Progenitor cell of endocrine pancreas (in vitro differentiated cells): Measurements from ENCODE around the gene CACNG6. TPM values are rescaled to one million over a fixed set of nuclear protein-coding genes. Genes with fewer than 3 reads are reported as not detected.

Experiments
- DNase-seq: peaks from one replicate; pipeline ENCODE4 v3.0.0; 2021; ENCODE audit warnings: low spot score; ENCODE audit not compliant: unreplicated experiment
- H3K27ac Mint-ChIP-seq: 2 replicates; pipeline ENCODE4 v1.8.0; 2021; ENCODE audit warnings: mild to moderate bottlenecking, moderate library complexity, mixed read lengths
- H3K27me3 Mint-ChIP-seq: 2 replicates; pipeline ENCODE4 v1.8.0; 2021; ENCODE audit warnings: mixed read lengths
- H3K36me3 Mint-ChIP-seq: 2 replicates; pipeline ENCODE4 v1.8.0; 2022; ENCODE audit warnings: mixed read lengths; ENCODE audit not compliant: insufficient read depth
- H3K4me1 Mint-ChIP-seq: 2 replicates; pipeline ENCODE4 v1.8.0; 2021; ENCODE audit warnings: low read depth, mixed read lengths
- H3K4me3 Mint-ChIP-seq: 2 replicates; pipeline ENCODE4 v1.8.0; 2021; ENCODE audit warnings: low read depth, mild to moderate bottlenecking, moderate library complexity, mixed read lengths
- H3K9me3 Mint-ChIP-seq: 2 replicates; pipeline ENCODE4 v1.8.0; 2021; ENCODE audit warnings: low read depth, mixed read lengths
- CTCF ChIP-seq: fragments of 200-600 bp; sonication (generic); IDR thresholded peaks from one replicate; pipeline ENCODE4 v1.5.0; 2021; ENCODE audit warnings: antibody characterized with exemption, mild to moderate bottlenecking; ENCODE audit not compliant: unreplicated experiment
- total RNA-seq: library from RNA; stranded (reverse); gene quantifications from 2 replicates; pipeline ENCODE4 v1.2.1, GENCODE V29; 2021

The CACNG6 gene
- total RNA-seq, 1 donor from 2014 or later = 7.6 TPM

- Mint-ChIP-seq H3K9me3 (no peaks in the 10 kb centered on the region), H3K36me3 (no peaks in the 10 kb centered on the region), H3K4me1 (no peaks in the 10 kb centered on the region), H3K27ac (no peak overlapping the region), H3K27me3 (peaks cover 54% of the 10 kb centered on the region), H3K4me3 (no peak overlapping the region)
- no peak for DNase-seq
- TF ChIP-seq CTCF = no peak
These were observed 54.3 kb downstream of the CACNG6 start for GRCh38 chr19:54045771-54046170.

- no peaks in the 10 kb centered on the region for H3K36me3 Mint-ChIP-seq
- no peaks in the 10 kb centered on the region for H3K4me1 Mint-ChIP-seq
- no peak for DNase-seq
- no peak overlapping the region for H3K27ac Mint-ChIP-seq
- H3K4me3 Mint-ChIP-seq = no peak overlapping the region
- H3K27me3 Mint-ChIP-seq = peaks cover 48% of the 10 kb centered on the region
- no peak for TF ChIP-seq CTCF
- H3K9me3 Mint-ChIP-seq = no peaks in the 10 kb centered on the region
These were observed 56.2 kb downstream of the CACNG6 start for GRCh38 chr19:54047616-54048015.

Other genes starting within 250 kb of the CACNG6 start
- not detected in 2 replicates for gene NLRP12, start 167.3 kb upstream of the CACNG6 start, total RNA-seq
- 80.2 and 80.4 TPM in 2 replicates for gene MYADM, start 123.8 kb upstream of the CACNG6 start, total RNA-seq
- gene PRKCG, start 109.4 kb upstream of the CACNG6 start, total RNA-seq = 6.5 and 8.4 TPM in 2 replicates
- gene CACNG7, start 82.4 kb upstream of the CACNG6 start, total RNA-seq = 0.18 TPM in 1 of 2 replicates, not detected in the other
- gene CACNG8, start 28.7 kb upstream of the CACNG6 start, total RNA-seq = 0.36 and 0.40 TPM in 2 replicates
- not detected in 2 replicates for gene VSTM1, start 72.3 kb downstream of the CACNG6 start, total RNA-seq
- gene TARM1, start 89.7 kb downstream of the CACNG6 start, total RNA-seq = not detected in 2 replicates
- gene OSCAR, start 109.2 kb downstream of the CACNG6 start, total RNA-seq = not detected in 2 replicates
- 139 and 162 TPM in 2 replicates for gene NDUFA3, start 111.2 kb downstream of the CACNG6 start, total RNA-seq
- 21.1 and 21.8 TPM in 2 replicates for gene TFPT, start 124.0 kb downstream of the CACNG6 start, total RNA-seq
- gene PRPF31, start 124.1 kb downstream of the CACNG6 start, total RNA-seq = 71.3 and 78.8 TPM in 2 replicates
- 75.4 and 77.3 TPM in 2 replicates for gene CNOT3, start 146.1 kb downstream of the CACNG6 start, total RNA-seq
- gene LENG1, start 168.1 kb downstream of the CACNG6 start, total RNA-seq = 6.8 and 7.2 TPM in 2 replicates
- gene TMC4, start 181.5 kb downstream of the CACNG6 start, total RNA-seq = 119 and 125 TPM in 2 replicates
- gene MBOAT7, start 197.9 kb downstream of the CACNG6 start, total RNA-seq = 91.5 and 99.1 TPM in 2 replicates
- gene TSEN34, start 199.7 kb downstream of the CACNG6 start, total RNA-seq = 38.6 and 39.7 TPM in 2 replicates
- gene RPS9, start 209.2 kb downstream of the CACNG6 start, total RNA-seq = 1,160 and 1,179 TPM in 2 replicates
- gene LILRB3, start 231.4 kb downstream of the CACNG6 start, total RNA-seq = 0.50 TPM in 1 of 2 replicates, not detected in the other